Measurements from ENCODE around the gene PHF23.
A peak's percentile ranks its signal among the peaks of the same experiment; 100 is the strongest.

Gene PHF23

GRCh38 chr17:7219812-7220592 lies 19.3 kb downstream of the PHF23 start, which contains the start of the genes ACADVL and DLG4:
Gene ACADVL, plus strand, starts transcription at chr17:7219938. Its CDS starts 47 bp downstream, at chr17:7219985.
Gene DLG4, minus strand, starts transcription at chr17:7219836.
- peak; percentile 61 to 63 for DNase-seq (ENCODE audit: low read depth in 2 of 2)

- DNase-seq (ENCODE audit: low read depth in 2 of 2) = no peak
Measured at GRCh38 chr17:7219229-7219811, 19.9 kb downstream of the PHF23 start.

GRCh38 chr17:7218758-7219157 lies 20.5 kb downstream of the PHF23 start:
- DNase-seq (ENCODE audit: low read depth in 2 of 2) = no peak

GRCh38 chr17:7218166-7218565 lies 21.1 kb downstream of the PHF23 start:
- DNase-seq (ENCODE audit: low read depth in 2 of 2) = no peak

GRCh38 chr17:7217113-7217987 lies 21.9 kb downstream of the PHF23 start:
- no peak for DNase-seq (ENCODE audit: low read depth in 2 of 2)

- DNase-seq (ENCODE audit: low read depth in 2 of 2) = no peak
Measured at GRCh38 chr17:7216242-7217112, 22.8 kb downstream of the PHF23 start.

GRCh38 chr17:7215652-7216180 lies 23.5 kb downstream of the PHF23 start:
- no peak for DNase-seq (ENCODE audit: low read depth in 2 of 2)

GRCh38 chr17:7215136-7215638 lies 24.1 kb downstream of the PHF23 start:
- DNase-seq (ENCODE audit: low read depth in 2 of 2) = no peak

GRCh38 chr17:7214300-7215135 lies 24.7 kb downstream of the PHF23 start:
- peak; percentile 94 to 95 for DNase-seq (ENCODE audit: low read depth in 2 of 2)

GRCh38 chr17:7213895-7214299 lies 25.4 kb downstream of the PHF23 start:
- DNase-seq (ENCODE audit: low read depth in 2 of 2) = no peak

GRCh38 chr17:7211491-7212273 lies 27.6 kb downstream of the PHF23 start:
- DNase-seq (ENCODE audit: low read depth in 2 of 2) = no peak

GRCh38 chr17:7208754-7209460 lies 30.4 kb downstream of the PHF23 start:
- DNase-seq (ENCODE audit: low read depth in 2 of 2) = no peak

GRCh38 chr17:7208027-7208571 lies 31.2 kb downstream of the PHF23 start:
- DNase-seq (ENCODE audit: low read depth in 2 of 2) = no peak

GRCh38 chr17:7207120-7208001 lies 31.9 kb downstream of the PHF23 start:
- DNase-seq (ENCODE audit: low read depth in 2 of 2) = no peak

GRCh38 chr17:7205561-7205960 lies 33.7 kb downstream of the PHF23 start:
- no peak for DNase-seq (ENCODE audit: low read depth in 2 of 2)

- DNase-seq (ENCODE audit: low read depth in 2 of 2) = peak; percentile 73 to 75
Measured at GRCh38 chr17:7204828-7205461, 34.3 kb downstream of the PHF23 start.

- no peak for DNase-seq (ENCODE audit: low read depth in 2 of 2)
Measured at GRCh38 chr17:7204336-7204735, 34.9 kb downstream of the PHF23 start.
